Pancreas (tissue), 10 donors: ENCODE measurements around the gene CASP8. TPM values are rescaled to one million over a fixed set of nuclear protein-coding genes. Genes with fewer than 3 reads are reported as not detected.

ENCODE experiments used
- ATAC-seq, 4 donors: fragments of 200-7000 bp; cut with Tn5 transposase; one replicate each; pipeline versions ENCODE4 v1.8.0 to v1.9.1; 2020; ENCODE audit warnings: mild to moderate bottlenecking in 4 of 4, moderate library complexity in 4 of 4
- DNase-seq, 6 donors: peaks; one replicate each; pipeline ENCODE4 v3.0.0-alpha.2; 2020
- FAIRE-seq: peaks from 2 replicates; lab custom pipeline; 2012; peaks lifted over from hg19 to GRCh38; lab: Jason Lieb, UNC
- H3K27ac ChIP-seq, 4 donors: fragments of 200-600 bp; sonication (generic); 1 replicate in 3 of 4; 2 replicates in 1 of 4; pipeline versions ENCODE4 v1.5.0 to v1.8.0; 2020
- H3K27me3 ChIP-seq, 4 donors: fragments of 200-600 bp; one replicate each; pipeline ENCODE4 v1.8.0; 2021
- H3K36me3 ChIP-seq, 3 donors: fragments of 200-600 bp; sonication (generic) in 1 of 3; one replicate each; pipeline versions ENCODE4 v1.5.0 to v1.8.0; 2020 to 2021
- H3K4me1 ChIP-seq, 3 donors: fragments of 200-600 bp; one replicate each; pipeline ENCODE4 v1.8.0; 2021
- H3K4me3 ChIP-seq, 4 donors: fragments of 200-600 bp; sonication (generic) in 2 of 4; one replicate each; pipeline versions ENCODE4 v1.5.0 to v1.8.0; 2020 to 2021
- H3K9me3 ChIP-seq, 4 donors: fragments of 200-600 bp; one replicate each; pipeline ENCODE4 v1.8.0; 2021
- CTCF ChIP-seq, 4 donors: fragments of 200-600 bp; sonication (generic) in 3 of 4; IDR thresholded peaks; one replicate each; pipeline versions ENCODE4 v1.5.0 to v1.8.0; 2021; ENCODE audit warnings: antibody characterized with exemption in 4 of 4
- WGBS, 2 donors: extraction: QIAGEN DNeasy Blood & Tissue Kit; methylation state at CpG; one replicate each; pipeline ENCODE4 v1.1.7; 2013; 5-methylcytosine and 5-hydroxymethylcytosine counted together
- intact Hi-C, 3 donors: fragments of 100-400 bp; cut with DNase I; formaldehyde crosslinking; loops; one replicate each; pipeline versions ENCODE4 v1.11.1 to v1.14.2; 2022
- polyA plus RNA-seq, 2 donors: library from polyadenylated mRNA; stranded (reverse); fragments of 200-250 nt; gene quantifications; one replicate each; pipeline ENCODE4 v1.2.3, GENCODE V29; 2013
- total RNA-seq, 6 donors: library from RNA; stranded (reverse); fragmentation: NEBNext Ultra II Directional in 4 of 6; extraction: Animal tissue kit (Norgen Biotek cat#: 25700) in 4 of 6; gene quantifications; one replicate each; pipeline versions ENCODE4 v1.2.1 to v1.2.4, GENCODE V29; 2021 to 2023
- donor health status: healthy with polysubstance abuse.
- donor health status: DM: no; HTN: no; CAD: no; lungs with moderate emphysema.
- donor health status: DM: no; HTN: no; CAD: no.
- donor health status: control.
- donor health status: control.
- donor health status: Bipolar disorder and iron deficiency.
- donor health status: DM: yes; HTN: yes; CAD: no.
- donor health status: DM: no; HTN: no; CAD: no.
- donor health status: DM: no; HTN: no; CAD: no.
- donor health status: DM: yes; HTN: yes; CAD: no.

The CASP8 gene
- total and polyA plus RNA-seq, 8 donors, result 4.5 to 13.5 (median 8.1) TPM

GRCh38 chr2:201267278-201268030 is 7.1 kb downstream of the CASP8 start:
- H3K4me1 ChIP-seq, result no peaks in the 10 kb centered on the region
- H3K27ac ChIP-seq, result no peak overlapping the region
- FAIRE-seq (no peak), ATAC-seq (no peak), DNase-seq (no peak)
- no peaks in the 10 kb centered on the region for H3K9me3 ChIP-seq
- 87 to 90% methylated on average over 12 of the region's 12 CpGs for WGBS, 2 donors
- intact Hi-C loops, result no loop called here
- H3K36me3 ChIP-seq, result peaks cover 0 to under 1% (median 0%) of the 10 kb centered on the region in 3 donors
- no peak overlapping the region for H3K4me3 ChIP-seq
- TF ChIP-seq CTCF (IDR thresholded peaks at IDR 0.05), result no peak
- H3K27me3 ChIP-seq, result no peaks in the 10 kb centered on the region

- no peak for FAIRE-seq
- TF ChIP-seq CTCF (IDR thresholded peaks at IDR 0.05), result no peak
- WGBS, 2 donors, result 91 to 95% methylated on average over 2 of the region's 2 CpGs
Observed at GRCh38 chr2:201269764-201270163, 9.4 kb downstream of the CASP8 start.

GRCh38 chr2:201270293-201271001 is 10.1 kb downstream of the CASP8 start:
- intact Hi-C loops, result no loop called here
- H3K9me3 ChIP-seq, result no peaks in the 10 kb centered on the region
- no peak overlapping the region for H3K27ac ChIP-seq
- 87 to 97% methylated on average over 9 of the region's 9 CpGs for WGBS, 2 donors
- H3K4me1 ChIP-seq, result no peaks in the 10 kb centered on the region
- no peak overlapping the region for H3K4me3 ChIP-seq
- TF ChIP-seq CTCF (IDR thresholded peaks at IDR 0.05), result no peak
- H3K27me3 ChIP-seq, result no peaks in the 10 kb centered on the region
- DNase-seq (no peak), FAIRE-seq (no peak), ATAC-seq (no peak)
- H3K36me3 ChIP-seq, result peaks cover 0 to 13% (median under 1%) of the 10 kb centered on the region in 3 donors

More at GRCh38 chr2:201269764-201270163, 9.4 kb downstream of the CASP8 start:
- ATAC-seq, result no peak
- no peaks in the 10 kb centered on the region for H3K4me1 ChIP-seq
- H3K27me3 ChIP-seq, result no peaks in the 10 kb centered on the region
- H3K9me3 ChIP-seq, result no peaks in the 10 kb centered on the region
- DNase-seq, result no peak
- H3K36me3 ChIP-seq, result peaks cover 0 to 13% (median 0%) of the 10 kb centered on the region in 3 donors
- H3K4me3 ChIP-seq, result no peak overlapping the region
- intact Hi-C loops, result no loop called here
- no peak overlapping the region for H3K27ac ChIP-seq

- intact Hi-C loops, result no loop called here
- Histone ChIP-seq H3K4me3 (no peak overlapping the region), H3K36me3 (peaks cover 0 to 17% (median 8%) of the 10 kb centered on the region in 3 donors), H3K4me1 (no peaks in the 10 kb centered on the region), H3K9me3 (no peaks in the 10 kb centered on the region), H3K27me3 (no peaks in the 10 kb centered on the region), H3K27ac (no peak overlapping the region)
- 89 to 90% methylated on average over 2 of the region's 2 CpGs for WGBS, 2 donors
- no peak for FAIRE-seq
- ATAC-seq, result no peak
- DNase-seq, result no peak
- no peak for TF ChIP-seq CTCF (IDR thresholded peaks at IDR 0.05)
Observed at GRCh38 chr2:201271917-201272316, 11.6 kb downstream of the CASP8 start.
